Measurements from ENCODE around the gene SH3RF3. TPM values are rescaled to one million over a fixed set of nuclear protein-coding genes. Genes with fewer than 3 reads are reported as not detected.

Gene SH3RF3
- total RNA-seq, 2 donors from 2014 or later = 1.3 to 5.6 TPM

DNA sequence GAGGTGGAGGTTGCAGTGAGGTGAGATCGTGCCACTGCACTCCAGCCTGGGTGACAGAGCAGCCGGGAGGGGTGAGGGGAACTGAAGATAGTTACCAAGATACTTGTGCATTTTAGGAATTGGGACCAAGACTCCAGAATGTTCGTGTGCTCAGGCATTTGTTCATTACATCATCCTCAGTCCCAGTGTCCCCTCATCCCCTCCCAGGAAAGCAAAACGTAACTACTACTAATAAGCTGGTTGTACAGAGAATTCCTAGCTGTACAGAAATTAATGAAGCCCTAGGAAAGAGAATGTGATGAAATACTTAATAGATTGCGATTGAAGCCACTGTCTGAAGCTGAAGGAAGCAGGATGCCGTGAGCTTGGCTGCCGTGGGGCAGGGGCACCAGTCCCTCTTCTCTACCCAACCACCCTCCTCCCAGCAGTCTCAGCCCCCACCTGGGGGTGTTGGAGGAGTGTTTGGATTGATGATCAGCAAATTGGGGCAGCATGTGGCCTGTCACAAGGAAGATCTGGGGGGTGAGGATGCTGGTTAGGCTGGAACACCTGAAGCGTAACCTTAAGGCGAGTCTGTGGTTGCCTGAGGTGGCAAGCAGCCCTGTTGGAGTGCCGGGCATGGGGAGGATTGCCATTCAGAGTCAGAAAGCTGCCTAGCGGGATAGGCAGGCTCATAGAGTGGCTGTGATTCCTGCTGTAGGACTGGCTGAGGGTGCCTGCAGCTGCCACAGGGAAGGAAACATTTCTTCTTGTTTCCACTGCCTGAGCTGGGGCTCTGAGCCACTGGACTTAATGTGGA lies 140.9 kb downstream of the SH3RF3 start:
- WGBS, 2 donors = 74 to 82% methylated on average over 11 of the region's 11 CpGs
- no peak overlapping the region for H3K27ac ChIP-seq
- H3K4me1 ChIP-seq = peaks cover 12% of the 10 kb centered on the region
- no peaks in the 10 kb centered on the region for H3K27me3 ChIP-seq
- no peak overlapping the region for H3K4me3 ChIP-seq
- no peak for ATAC-seq
- intact Hi-C loops (cut with DNase I) = no loop called here
- no peaks in the 10 kb centered on the region for H3K36me3 ChIP-seq (replicated peaks in 1 of 2; ENCODE audit: insufficient read depth in 1 of 2, low read depth in 2 of 2)
- DNase-seq = no peak
- TF ChIP-seq, protein P1, sequence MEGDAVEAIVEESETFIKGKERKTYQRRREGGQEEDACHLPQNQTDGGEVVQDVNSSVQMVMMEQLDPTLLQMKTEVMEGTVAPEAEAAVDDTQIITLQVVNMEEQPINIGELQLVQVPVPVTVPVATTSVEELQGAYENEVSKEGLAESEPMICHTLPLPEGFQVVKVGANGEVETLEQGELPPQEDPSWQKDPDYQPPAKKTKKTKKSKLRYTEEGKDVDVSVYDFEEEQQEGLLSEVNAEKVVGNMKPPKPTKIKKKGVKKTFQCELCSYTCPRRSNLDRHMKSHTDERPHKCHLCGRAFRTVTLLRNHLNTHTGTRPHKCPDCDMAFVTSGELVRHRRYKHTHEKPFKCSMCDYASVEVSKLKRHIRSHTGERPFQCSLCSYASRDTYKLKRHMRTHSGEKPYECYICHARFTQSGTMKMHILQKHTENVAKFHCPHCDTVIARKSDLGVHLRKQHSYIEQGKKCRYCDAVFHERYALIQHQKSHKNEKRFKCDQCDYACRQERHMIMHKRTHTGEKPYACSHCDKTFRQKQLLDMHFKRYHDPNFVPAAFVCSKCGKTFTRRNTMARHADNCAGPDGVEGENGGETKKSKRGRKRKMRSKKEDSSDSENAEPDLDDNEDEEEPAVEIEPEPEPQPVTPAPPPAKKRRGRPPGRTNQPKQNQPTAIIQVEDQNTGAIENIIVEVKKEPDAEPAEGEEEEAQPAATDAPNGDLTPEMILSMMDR (IDR thresholded peaks at IDR 0.05) = no peak
- TF ChIP-seq POLR2A (IDR thresholded peaks at IDR 0.05) = no peak
- no peaks in the 10 kb centered on the region for H3K9me3 ChIP-seq

DNA sequence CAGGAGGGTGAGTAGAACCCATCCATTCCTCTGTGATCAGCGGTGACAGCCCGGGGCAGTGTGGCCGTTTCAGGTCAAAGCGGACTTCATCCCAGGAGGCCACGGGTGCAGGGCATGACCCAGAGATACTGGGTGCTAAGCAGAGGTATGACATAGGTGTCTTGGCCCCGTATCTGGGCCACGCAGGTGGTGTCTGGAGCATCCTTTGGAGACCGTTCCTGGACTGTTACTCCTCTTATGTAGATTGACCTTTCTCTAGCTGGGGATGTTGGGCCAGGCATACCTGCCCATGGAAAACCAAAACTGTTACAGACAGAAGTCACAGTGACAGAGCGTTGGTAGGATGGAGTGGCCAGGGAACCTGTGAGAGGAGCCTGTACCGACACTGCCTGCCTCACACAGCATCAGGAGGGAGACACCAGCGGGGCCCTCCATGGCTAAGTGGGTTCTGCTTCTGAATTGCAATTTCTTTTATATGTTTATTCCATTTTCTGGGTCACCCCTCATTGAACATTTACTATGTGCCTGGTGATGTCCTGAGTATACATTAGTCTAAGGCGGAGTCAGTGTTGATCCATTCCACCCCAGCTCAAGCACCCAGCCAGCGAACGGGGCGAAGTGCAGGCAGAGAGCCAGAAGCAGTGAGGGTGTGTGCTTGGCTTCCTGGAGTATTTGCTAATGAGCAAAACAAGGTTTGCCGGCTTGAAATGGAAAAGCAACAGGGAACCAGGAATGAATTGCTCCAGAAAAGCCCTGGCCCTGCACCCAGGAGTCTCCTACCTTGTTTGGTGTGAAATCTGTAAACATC lies 141.7 kb downstream of the SH3RF3 start:
- DNase-seq (no peak), ATAC-seq (no peak)
- Histone ChIP-seq H3K9me3 (no peaks in the 10 kb centered on the region), H3K36me3 (replicated peaks in 1 of 2; ENCODE audit: insufficient read depth in 1 of 2, low read depth in 2 of 2) (no peaks in the 10 kb centered on the region), H3K4me3 (no peak overlapping the region), H3K4me1 (peaks cover 12% of the 10 kb centered on the region), H3K27me3 (no peaks in the 10 kb centered on the region), H3K27ac (no peak overlapping the region)
- intact Hi-C loops (cut with DNase I) = no loop called here
- TF ChIP-seq, protein P1 (IDR thresholded peaks at IDR 0.05) = no peak
- TF ChIP-seq POLR2A (IDR thresholded peaks at IDR 0.05) = no peak
- 57 to 63% methylated on average over 14 to 16 of the region's 16 CpGs for WGBS, 2 donors

GRCh38 chr2:109271920-109272319 lies 142.9 kb downstream of the SH3RF3 start:
- H3K4me1 ChIP-seq = peaks cover 11% of the 10 kb centered on the region
- intact Hi-C loops (cut with DNase I) = no loop called here
- H3K9me3 ChIP-seq = no peaks in the 10 kb centered on the region
- H3K27ac ChIP-seq = no peak overlapping the region
- WGBS, 2 donors = 79 to 80% methylated on average over 1 to 3 of the region's 3 CpGs
- DNase-seq = no peak
- no peak for ATAC-seq
- H3K36me3 ChIP-seq (replicated peaks in 1 of 2; ENCODE audit: insufficient read depth in 1 of 2, low read depth in 2 of 2) = no peaks in the 10 kb centered on the region
- no peak overlapping the region for H3K4me3 ChIP-seq
- no peaks in the 10 kb centered on the region for H3K27me3 ChIP-seq
- TF ChIP-seq POLR2A (IDR thresholded peaks at IDR 0.05) = no peak
- TF ChIP-seq, protein P1 (IDR thresholded peaks at IDR 0.05) = no peak

GRCh38 chr2:109272461-109272860 lies 143.5 kb downstream of the SH3RF3 start:
- 78 to 88% methylated on average over 7 to 15 of the region's 15 CpGs for WGBS, 2 donors
- DNase-seq = no peak

More at GRCh38 chr2:109272461-109272860, 143.5 kb downstream of the SH3RF3 start:
- no peak for ATAC-seq
- H3K4me1 ChIP-seq = peaks cover 5% of the 10 kb centered on the region
- no peak overlapping the region for H3K27ac ChIP-seq
- no peaks in the 10 kb centered on the region for H3K36me3 ChIP-seq (replicated peaks in 1 of 2; ENCODE audit: insufficient read depth in 1 of 2, low read depth in 2 of 2)
- no peaks in the 10 kb centered on the region for H3K27me3 ChIP-seq
- H3K9me3 ChIP-seq = no peaks in the 10 kb centered on the region
- no peak overlapping the region for H3K4me3 ChIP-seq
- intact Hi-C loops (cut with DNase I) = no loop called here
- TF ChIP-seq POLR2A (IDR thresholded peaks at IDR 0.05) = no peak
- TF ChIP-seq, protein P1 (IDR thresholded peaks at IDR 0.05) = no peak
